IPS-18a (cell line): ENCODE data around the gene KCNAB1.

Source experiments
- H3K27ac ChIP-seq: one replicate; pipeline ENCODE4 v1.5.1; 2013; ENCODE audit warnings: low read length
- H3K27me3 ChIP-seq: one replicate; pipeline ENCODE4 v1.6.1; 2013; ENCODE audit warnings: mild to moderate bottlenecking, low read length; ENCODE audit not compliant: control insufficient read depth, insufficient read depth
- H3K36me3 ChIP-seq: one replicate; pipeline ENCODE4 v1.6.1; 2013; ENCODE audit warnings: low read depth, low read length; ENCODE audit not compliant: control insufficient read depth
- H3K4me1 ChIP-seq: one replicate; pipeline ENCODE4 v1.6.1; 2013; ENCODE audit warnings: low read depth, low read length; ENCODE audit not compliant: control insufficient read depth
- H3K4me3 ChIP-seq: one replicate; pipeline ENCODE4 v1.5.1; 2013; ENCODE audit warnings: low read length
- H3K9ac ChIP-seq: one replicate; pipeline ENCODE4 v1.6.1; 2013; ENCODE audit warnings: mild to moderate bottlenecking, low read length, moderate library complexity
- H3K9me3 ChIP-seq: one replicate; pipeline ENCODE4 v1.6.1; 2013; ENCODE audit warnings: low read depth, low read length; ENCODE audit not compliant: control insufficient read depth

Gene KCNAB1

DNA sequence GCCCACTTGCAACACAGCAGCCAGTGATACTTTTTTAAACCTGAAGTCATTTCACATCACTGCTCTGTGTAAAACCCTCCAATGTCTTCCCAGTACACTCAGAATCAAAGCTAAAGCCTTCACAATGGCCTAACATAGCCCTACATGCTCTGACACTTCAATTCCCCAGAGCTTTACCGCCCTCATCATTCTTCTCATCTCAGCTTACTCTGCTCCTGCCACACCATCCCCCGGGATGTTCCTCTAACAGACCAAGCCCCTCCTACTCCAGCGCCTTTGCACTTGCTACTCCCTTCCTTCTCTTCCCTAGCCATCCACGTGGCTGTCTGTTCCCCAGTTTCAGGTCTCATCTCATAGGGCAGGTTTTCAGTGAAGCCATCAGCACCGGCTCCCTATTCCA is 240.6 kb downstream of the KCNAB1 start:
- Histone ChIP-seq H3K9me3 (no peaks in the 10 kb centered on the region), H3K36me3 (no peaks in the 10 kb centered on the region), H3K9ac (no peak overlapping the region), H3K4me1 (peaks cover 13% of the 10 kb centered on the region), H3K27me3 (no peaks in the 10 kb centered on the region), H3K4me3 (no peak overlapping the region), H3K27ac (no peak overlapping the region)

GRCh38 chr3:156366559-156366958 is 246.2 kb downstream of the KCNAB1 start:
- H3K4me1 ChIP-seq: peaks cover 30% of the 10 kb centered on the region
- no peak overlapping the region for H3K4me3 ChIP-seq
- H3K27ac ChIP-seq: no peak overlapping the region

DNA sequence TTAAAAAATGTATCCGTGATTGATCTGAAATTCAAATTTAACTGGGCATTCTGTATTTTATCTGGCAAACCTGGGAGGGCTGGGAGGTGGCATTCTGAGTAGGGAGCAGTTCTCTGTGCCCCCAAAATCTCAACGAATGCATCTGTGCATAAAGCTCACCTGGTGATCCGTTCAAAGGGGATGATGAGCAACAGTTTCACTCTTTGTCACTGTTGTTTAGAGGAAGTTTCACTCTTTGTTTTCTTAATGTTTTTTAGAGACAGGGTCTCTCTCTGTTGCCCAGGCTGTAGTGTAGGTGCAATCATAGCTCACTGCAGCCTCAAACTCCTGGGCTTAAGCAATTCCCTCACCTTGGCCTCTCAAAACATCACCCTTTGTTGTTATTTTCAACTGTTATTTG is 247.8 kb downstream of the KCNAB1 start:
- Histone ChIP-seq H3K9ac (no peak overlapping the region), H3K4me3 (no peak overlapping the region), H3K4me1 (peaks cover 40% of the 10 kb centered on the region), H3K27ac (no peak overlapping the region), H3K27me3 (no peaks in the 10 kb centered on the region), H3K36me3 (no peaks in the 10 kb centered on the region), H3K9me3 (no peaks in the 10 kb centered on the region)

More at GRCh38 chr3:156366559-156366958, 246.2 kb downstream of the KCNAB1 start:
- H3K27me3 ChIP-seq: no peaks in the 10 kb centered on the region
- H3K36me3 ChIP-seq: no peaks in the 10 kb centered on the region
- no peak overlapping the region for H3K9ac ChIP-seq
- no peaks in the 10 kb centered on the region for H3K9me3 ChIP-seq

GRCh38 chr3:156371701-156372100 is 251.3 kb downstream of the KCNAB1 start:
- no peaks in the 10 kb centered on the region for H3K27me3 ChIP-seq
- H3K4me3 ChIP-seq: no peak overlapping the region
- H3K4me1 ChIP-seq: peaks cover 34% of the 10 kb centered on the region
- H3K9me3 ChIP-seq: no peaks in the 10 kb centered on the region
- H3K9ac ChIP-seq: no peak overlapping the region
- no peaks in the 10 kb centered on the region for H3K36me3 ChIP-seq
- no peak overlapping the region for H3K27ac ChIP-seq

DNA sequence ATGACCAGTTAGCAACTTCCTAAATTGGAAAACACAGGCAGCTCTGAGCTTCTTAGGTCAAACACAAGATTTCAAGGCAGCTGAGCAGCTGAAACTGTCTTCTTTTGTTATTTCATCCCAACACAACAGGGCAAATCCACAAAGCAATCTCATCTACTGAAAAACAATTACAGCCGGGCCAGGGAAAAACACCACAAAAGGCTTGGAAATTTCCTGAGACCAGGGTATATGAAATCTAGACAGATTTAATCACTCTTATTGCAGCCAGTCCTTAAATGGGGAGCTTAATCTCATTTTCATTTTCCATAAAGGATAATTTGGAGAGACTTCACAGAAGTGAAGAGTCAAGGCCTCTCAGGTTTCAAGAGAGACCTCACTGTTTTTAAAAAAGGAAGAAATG is 252.7 kb downstream of the KCNAB1 start:
- peak overlapping the region; percentile 30 for H3K27ac ChIP-seq
- no peak overlapping the region for H3K9ac ChIP-seq
- H3K36me3 ChIP-seq: no peaks in the 10 kb centered on the region
- H3K27me3 ChIP-seq: no peaks in the 10 kb centered on the region
- no peak overlapping the region for H3K4me3 ChIP-seq
- H3K4me1 ChIP-seq: peaks cover 23% of the 10 kb centered on the region
- no peaks in the 10 kb centered on the region for H3K9me3 ChIP-seq

DNA sequence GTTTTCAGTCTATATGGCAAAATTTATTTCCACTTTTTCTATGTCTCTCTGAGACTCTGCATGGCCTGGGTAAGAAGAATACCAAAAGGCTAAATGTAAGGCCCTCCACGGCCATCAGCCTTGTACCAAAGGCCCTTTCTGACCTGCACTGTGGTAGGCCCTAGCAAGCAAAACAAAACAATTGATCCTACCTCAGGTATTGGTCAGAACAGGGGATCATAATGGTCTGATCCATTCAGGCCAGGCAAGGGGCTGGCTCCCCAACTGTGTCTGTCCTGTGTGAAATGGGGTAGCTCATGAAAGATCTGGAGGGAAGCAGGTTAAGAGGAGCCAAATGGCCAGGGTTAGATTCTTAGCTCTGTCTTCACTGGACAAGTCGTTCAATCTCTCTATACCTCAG is 253.3 kb downstream of the KCNAB1 start:
- Histone ChIP-seq H3K4me3 (no peak overlapping the region), H3K9ac (no peak overlapping the region), H3K27ac (no peak overlapping the region), H3K36me3 (no peaks in the 10 kb centered on the region), H3K9me3 (no peaks in the 10 kb centered on the region), H3K27me3 (no peaks in the 10 kb centered on the region), H3K4me1 (peaks cover 19% of the 10 kb centered on the region)

- no peak overlapping the region for H3K9ac ChIP-seq
- H3K27me3 ChIP-seq: no peaks in the 10 kb centered on the region
- peaks cover 19% of the 10 kb centered on the region for H3K4me1 ChIP-seq
- no peaks in the 10 kb centered on the region for H3K9me3 ChIP-seq
- H3K27ac ChIP-seq: no peak overlapping the region
- no peaks in the 10 kb centered on the region for H3K36me3 ChIP-seq
- H3K4me3 ChIP-seq: no peak overlapping the region
These were observed 255.8 kb downstream of the KCNAB1 start for GRCh38 chr3:156376199-156376598.

DNA sequence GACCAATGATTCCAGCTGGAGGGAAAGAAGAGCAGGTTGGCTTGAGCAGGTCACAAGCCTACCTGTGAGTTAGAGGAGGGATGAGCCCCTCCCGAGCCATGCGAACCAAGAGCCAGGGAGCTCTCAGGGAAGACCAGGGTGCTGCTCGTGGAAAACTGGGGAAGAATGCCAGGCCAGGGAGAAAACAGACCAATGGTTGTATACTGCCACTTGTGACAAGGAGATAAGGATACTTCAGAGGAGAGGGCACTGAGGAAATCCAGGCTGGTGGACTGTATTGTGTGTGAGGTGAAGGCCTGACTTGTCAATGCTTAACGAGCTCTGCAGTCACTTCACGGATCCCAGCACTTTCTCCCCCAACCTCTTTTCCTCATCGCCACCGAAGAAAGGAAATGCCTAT is 256.9 kb downstream of the KCNAB1 start:
- Histone ChIP-seq H3K27me3 (no peaks in the 10 kb centered on the region), H3K36me3 (no peaks in the 10 kb centered on the region), H3K9me3 (no peaks in the 10 kb centered on the region), H3K9ac (no peak overlapping the region), H3K4me3 (no peak overlapping the region), H3K4me1 (peaks cover 18% of the 10 kb centered on the region), H3K27ac (no peak overlapping the region)

- Histone ChIP-seq H3K9me3 (no peaks in the 10 kb centered on the region), H3K4me3 (no peak overlapping the region), H3K9ac (no peak overlapping the region), H3K27ac (no peak overlapping the region), H3K27me3 (no peaks in the 10 kb centered on the region), H3K36me3 (no peaks in the 10 kb centered on the region), H3K4me1 (peaks cover 14% of the 10 kb centered on the region)
These were observed 257.3 kb downstream of the KCNAB1 start for GRCh38 chr3:156377718-156378117.

GRCh38 chr3:156378871-156379270 is 258.5 kb downstream of the KCNAB1 start:
- peaks cover 2% of the 10 kb centered on the region for H3K4me1 ChIP-seq
- H3K9ac ChIP-seq: no peak overlapping the region
- no peak overlapping the region for H3K27ac ChIP-seq
- H3K27me3 ChIP-seq: no peaks in the 10 kb centered on the region
- H3K4me3 ChIP-seq: no peak overlapping the region
- no peaks in the 10 kb centered on the region for H3K36me3 ChIP-seq
- no peaks in the 10 kb centered on the region for H3K9me3 ChIP-seq

- Histone ChIP-seq H3K27ac (no peak overlapping the region), H3K4me1 (no peaks in the 10 kb centered on the region), H3K4me3 (no peak overlapping the region), H3K27me3 (no peaks in the 10 kb centered on the region), H3K9me3 (no peaks in the 10 kb centered on the region), H3K9ac (no peak overlapping the region), H3K36me3 (no peaks in the 10 kb centered on the region)
These were observed 258.9 kb downstream of the KCNAB1 start for GRCh38 chr3:156379327-156379726.

GRCh38 chr3:156381253-156381652 is 260.9 kb downstream of the KCNAB1 start:
- Histone ChIP-seq H3K4me3 (no peak overlapping the region), H3K4me1 (no peaks in the 10 kb centered on the region), H3K27ac (no peak overlapping the region), H3K36me3 (no peaks in the 10 kb centered on the region), H3K27me3 (no peaks in the 10 kb centered on the region), H3K9me3 (no peaks in the 10 kb centered on the region), H3K9ac (no peak overlapping the region)
